Ascending aorta (tissue), 2 donors: Measurements from ENCODE around the gene THSD8. TPM values are rescaled to one million over a fixed set of nuclear protein-coding genes. Genes with fewer than 3 reads are reported as not detected.

Experiments
- DNase-seq, 2 donors: peaks; one replicate each; pipeline ENCODE4 v3.0.0-alpha.2; 2019; ENCODE audit warnings: low spot score in 2 of 2
- H3K27ac ChIP-seq, 2 donors: fragments of 200-600 bp; sonication (generic); one replicate each; pipeline ENCODE4 v1.5.1; 2016 to 2017; ENCODE audit warnings: mild to moderate bottlenecking in 1 of 2
- H3K27me3 ChIP-seq: fragments of 200-600 bp; sonication (generic); one replicate; pipeline ENCODE4 v1.5.1; 2017
- H3K36me3 ChIP-seq, 2 donors: fragments of 200-600 bp; sonication (generic); one replicate each; pipeline ENCODE4 v1.5.1; 2016
- H3K4me1 ChIP-seq, 2 donors: fragments of 200-600 bp; sonication (generic); one replicate each; pipeline ENCODE4 v1.5.1; 2016 to 2017; ENCODE audit warnings: mild to moderate bottlenecking in 1 of 2
- H3K4me3 ChIP-seq, 2 donors: fragments of 200-600 bp; sonication (generic); one replicate each; pipeline ENCODE4 v1.5.1; 2016 to 2017; ENCODE audit warnings: mild to moderate bottlenecking in 1 of 2
- H3K9me3 ChIP-seq, 2 donors: fragments of 200-600 bp; sonication (generic); one replicate each; pipeline ENCODE4 v1.5.1; 2016
- CTCF ChIP-seq, 3 experiments: fragments of 200-600 bp in 2 of 3; fragments of 450-650 bp in 1 of 3; sonication (generic) in 2 of 3; IDR thresholded peaks; one replicate each; pipeline ENCODE4 v1.5.1; 2016 to 2019; ENCODE audit warnings: antibody characterized with exemption in 3 of 3, mild to moderate bottlenecking in 1 of 3, moderate library complexity in 1 of 3
- intact Hi-C: fragments of 100-400 bp; cut with DNase I; formaldehyde crosslinking; loops from one replicate; pipeline ENCODE4 v1.15.1; 2023
- total RNA-seq: library from RNA; depleted of rRNA; stranded (reverse); fragments of >200 nt; gene quantifications from one replicate; pipeline ENCODE4 v1.1.0, GENCODE V29; 2016

THSD8 gene
- total RNA-seq, 1 donor from 2014 or later = not detected

- TF ChIP-seq CTCF (IDR thresholded peaks at IDR 0.05) = no peak
These were observed 8.3 kb upstream of the THSD8 start for GRCh38 chr19:12793290-12794195.

DNA sequence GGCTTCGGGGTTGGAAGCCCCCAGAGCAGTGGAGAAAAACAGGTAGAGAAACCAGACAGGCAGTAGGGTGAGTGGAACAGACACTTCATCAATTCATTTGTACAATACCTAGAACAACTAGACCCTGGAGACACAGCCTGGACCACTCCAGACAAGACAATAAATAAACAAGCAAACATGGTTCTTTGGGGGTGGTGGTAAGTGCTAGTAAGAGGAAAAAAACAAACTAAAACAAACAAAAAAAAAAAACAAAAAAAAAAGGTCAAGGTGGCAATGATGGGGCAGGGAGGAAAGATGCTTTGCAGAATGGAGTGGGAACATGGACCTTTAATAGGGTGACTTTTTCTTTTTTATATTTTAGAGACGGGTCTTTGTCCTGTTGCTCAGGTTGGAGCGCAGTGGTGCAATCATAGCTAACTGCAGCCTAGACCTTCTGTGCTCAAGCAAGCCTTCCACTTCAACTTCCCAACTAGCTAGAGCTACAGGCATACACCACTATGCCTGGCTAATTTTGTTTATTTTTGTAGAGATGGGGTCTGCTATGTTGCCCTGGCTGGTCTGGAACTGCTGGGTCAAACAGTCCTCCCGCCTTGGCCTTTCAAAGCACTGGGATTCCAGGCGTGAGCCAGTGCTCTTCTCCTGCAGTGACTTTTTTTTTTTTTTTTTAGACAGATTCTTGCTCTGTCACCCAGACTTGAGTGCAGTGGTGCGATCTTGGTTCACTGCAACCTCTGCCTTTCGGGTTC is 7.5 kb upstream of the THSD8 start:
- no peaks in the 10 kb centered on the region for H3K9me3 ChIP-seq
- intact Hi-C loops = loop anchor here (5.0 to 10.0 kb wide), 3 partner anchors 153 to 1210 kb away; partner anchors contain the start of genes RAD23A and RFX1

More at GRCh38 chr19:12793290-12794195, 8.3 kb upstream of the THSD8 start:
- H3K27ac ChIP-seq = peak overlapping the region; percentile 95 to 96
- H3K36me3 ChIP-seq = peaks cover 5 to 6% of the 10 kb centered on the region in 2 donors
- DNase-seq = peak; percentile 80 to 95
- no peaks in the 10 kb centered on the region for H3K9me3 ChIP-seq
- no peaks in the 10 kb centered on the region for H3K27me3 ChIP-seq
- peak overlapping the region; percentile 83 to 90 for H3K4me3 ChIP-seq
- intact Hi-C loops = loop anchor here (5.0 to 10.0 kb wide), 3 partner anchors 154 to 1211 kb away; partner anchors contain the start of genes RAD23A and RFX1
- H3K4me1 ChIP-seq = peaks cover 12 to 14% of the 10 kb centered on the region in 2 donors

GRCh38 chr19:12794971-12795381 is 6.9 kb upstream of the THSD8 start:
- Histone ChIP-seq H3K9me3 (no peaks in the 10 kb centered on the region), H3K4me1 (peaks cover 4 to 6% of the 10 kb centered on the region in 2 donors), H3K27me3 (no peaks in the 10 kb centered on the region), H3K4me3 (peak overlapping the region in 1 of 2 donors; percentile 90), H3K36me3 (peaks cover 5 to 14% of the 10 kb centered on the region in 2 donors), H3K27ac (peak overlapping the region; percentile 95 to 96)
- no peak for TF ChIP-seq CTCF (IDR thresholded peaks at IDR 0.05)
- peak in 1 of 2 donors; percentile 78 for DNase-seq
- intact Hi-C loops = loop anchor here (5.0 to 10.0 kb wide), 3 partner anchors 152 to 1210 kb away; partner anchors contain the start of genes RAD23A and RFX1

More for the DNA sequence above, 7.5 kb upstream of the THSD8 start:
- H3K27me3 ChIP-seq = no peaks in the 10 kb centered on the region
- peak overlapping the region; percentile 95 to 96 for H3K27ac ChIP-seq
- peaks cover 5 to 6% of the 10 kb centered on the region in 2 donors for H3K4me1 ChIP-seq
- H3K4me3 ChIP-seq = peak overlapping the region; percentile 83 to 90
- H3K36me3 ChIP-seq = peaks cover 5 to 8% of the 10 kb centered on the region in 2 donors
- no peak for TF ChIP-seq CTCF (IDR thresholded peaks at IDR 0.05)
- DNase-seq = no peak

DNA sequence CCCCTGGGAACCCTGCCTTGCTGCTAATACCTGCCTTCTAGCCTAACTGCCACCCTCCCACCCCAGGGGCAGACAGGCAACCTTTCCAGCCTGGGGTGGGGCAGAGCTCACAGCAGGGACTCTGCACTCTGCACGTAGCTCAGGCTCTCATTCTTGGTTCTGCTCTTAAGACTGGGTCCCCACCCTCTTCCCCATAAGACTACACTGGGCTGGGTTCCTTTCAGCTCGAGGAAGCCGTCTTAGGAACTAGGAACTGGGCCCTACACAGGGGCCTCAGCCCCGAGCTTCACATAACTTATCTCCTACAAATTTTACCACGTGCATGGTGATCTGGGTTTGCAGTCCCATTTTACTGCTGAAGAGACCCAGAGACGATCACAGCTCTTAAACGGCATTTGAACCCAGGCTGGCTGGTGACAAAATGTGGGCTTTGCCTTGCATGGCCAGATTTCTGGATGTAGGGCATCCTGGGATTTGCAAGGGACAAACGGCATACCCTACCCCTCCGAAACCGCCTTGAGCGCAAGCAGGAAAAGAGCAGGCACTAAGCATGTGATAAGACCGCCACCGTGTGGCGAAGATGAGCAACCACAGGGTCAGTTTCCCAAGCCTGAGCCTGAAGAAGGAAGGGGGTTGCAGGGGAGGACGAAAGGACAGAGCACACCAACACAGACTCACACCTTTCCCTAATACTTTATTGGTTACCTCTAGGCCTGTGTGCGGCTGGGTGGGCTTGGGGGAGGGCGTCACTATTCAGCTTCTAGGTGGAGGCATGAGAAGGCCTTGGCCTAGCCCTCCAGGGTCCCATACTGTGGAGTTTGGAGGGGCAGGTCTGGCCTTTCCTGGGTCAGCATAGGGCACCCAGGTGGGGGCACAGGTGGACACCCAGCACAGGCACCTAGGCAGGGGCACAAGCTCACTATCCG is 5.5 kb upstream of the THSD8 start:
- TF ChIP-seq CTCF (IDR thresholded peaks at IDR 0.05) = peak; percentile 93 to 97 (median 94)
- Histone ChIP-seq H3K4me1 (peaks cover 10% of the 10 kb centered on the region in 2 donors), H3K9me3 (no peaks in the 10 kb centered on the region), H3K4me3 (no peak overlapping the region), H3K27ac (peak overlapping the region; percentile 41 to 65), H3K36me3 (peaks cover 5 to 15% of the 10 kb centered on the region in 2 donors), H3K27me3 (no peaks in the 10 kb centered on the region)
- intact Hi-C loops = loop anchor here (1.0 to 10.0 kb wide), 2 partner anchors 19 to 1208 kb away; partner anchors contain the start of gene RFX1
- DNase-seq = peak in 1 of 2 donors; percentile 86
